GM19372 (cell line): Measurements from ENCODE around the gene CYP1B1.

Source experiments
- ATAC-seq: cut with Tn5 transposase; IDR thresholded peaks from one replicate; pipeline ENCODE4 v1.9.1; 2021; ENCODE audit warnings: mild to moderate bottlenecking, low read depth, moderate library complexity; ENCODE audit not compliant: unreplicated experiment

Gene CYP1B1

GRCh38 chr2:38076710-38077430, 919 bp upstream of the CYP1B1 start:
- ATAC-seq = peak; percentile 54

DNA sequence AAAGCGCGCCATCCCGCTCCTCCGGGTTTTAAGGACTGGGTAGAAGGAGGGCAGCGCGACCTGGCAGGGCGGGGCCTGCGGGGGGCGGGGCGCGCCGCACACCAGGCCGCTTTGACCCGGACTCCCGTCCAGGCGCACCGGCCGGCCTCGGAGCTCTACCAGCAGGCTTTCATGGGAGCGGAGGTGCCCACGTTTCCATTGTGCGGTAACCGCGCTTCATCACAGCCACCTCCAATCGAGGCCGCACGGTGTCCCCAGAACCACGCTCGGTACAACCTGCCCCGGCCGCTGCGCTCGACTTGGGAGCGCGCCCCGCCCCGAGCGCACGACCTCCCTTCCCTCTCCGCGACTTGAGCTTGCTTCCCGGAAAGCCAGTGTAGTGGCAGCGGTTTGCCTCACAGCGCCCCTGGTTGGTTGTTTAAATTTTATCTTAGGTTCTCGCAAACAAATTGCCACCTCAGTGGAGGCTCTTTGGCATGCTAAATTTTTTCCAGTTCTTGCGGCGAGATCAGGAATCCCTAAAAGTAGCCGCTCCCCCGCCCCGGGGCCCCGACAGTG, 280 bp upstream of the CYP1B1 start:
- ATAC-seq = no peak

DNA sequence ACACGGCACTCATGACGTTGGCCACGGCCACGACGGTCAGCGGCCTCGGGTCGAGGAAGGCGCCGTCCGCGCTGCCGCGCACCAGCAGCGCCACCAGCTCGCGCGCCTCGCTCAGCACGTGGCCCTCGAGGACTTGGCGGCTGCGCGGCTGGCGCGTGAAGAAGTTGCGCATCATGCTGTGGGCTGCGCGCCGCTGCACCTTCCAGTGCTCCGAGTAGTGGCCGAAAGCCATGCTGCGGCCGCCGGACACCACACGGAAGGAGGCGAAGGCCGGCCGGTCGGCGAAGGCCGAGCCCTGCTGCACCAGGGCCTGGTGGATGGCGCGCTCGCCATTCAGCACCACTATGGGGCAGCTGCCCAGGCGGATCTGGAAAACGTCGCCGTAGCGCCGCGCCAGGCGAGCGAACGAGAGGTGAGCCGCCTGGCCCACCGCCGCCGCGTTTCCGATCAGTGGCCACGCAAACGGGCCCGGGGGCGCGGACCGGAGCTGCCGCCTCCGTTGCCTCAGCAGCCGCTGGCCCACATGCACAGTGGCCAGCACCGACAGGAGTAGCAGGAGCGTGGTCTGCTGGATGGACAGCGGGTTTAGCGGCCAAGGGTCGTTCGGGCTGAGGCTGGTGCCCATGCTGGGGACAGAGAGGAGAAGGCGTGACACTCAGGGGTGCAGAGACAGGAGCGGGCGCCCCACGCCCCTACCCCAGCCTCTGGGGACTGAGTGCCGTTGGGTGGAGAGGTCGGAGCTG, 1.0 kb downstream of the CYP1B1 start:
- no peak for ATAC-seq

GRCh38 chr2:38074058-38074763, 1.7 kb downstream of the CYP1B1 start:
- ATAC-seq = no peak

- no peak for ATAC-seq
Measured at GRCh38 chr2:38073211-38074057, 2.5 kb downstream of the CYP1B1 start.

GRCh38 chr2:38070438-38070837, 5.5 kb downstream of the CYP1B1 start:
- ATAC-seq = no peak

GRCh38 chr2:38068234-38068633, 7.7 kb downstream of the CYP1B1 start:
- no peak for ATAC-seq

DNA sequence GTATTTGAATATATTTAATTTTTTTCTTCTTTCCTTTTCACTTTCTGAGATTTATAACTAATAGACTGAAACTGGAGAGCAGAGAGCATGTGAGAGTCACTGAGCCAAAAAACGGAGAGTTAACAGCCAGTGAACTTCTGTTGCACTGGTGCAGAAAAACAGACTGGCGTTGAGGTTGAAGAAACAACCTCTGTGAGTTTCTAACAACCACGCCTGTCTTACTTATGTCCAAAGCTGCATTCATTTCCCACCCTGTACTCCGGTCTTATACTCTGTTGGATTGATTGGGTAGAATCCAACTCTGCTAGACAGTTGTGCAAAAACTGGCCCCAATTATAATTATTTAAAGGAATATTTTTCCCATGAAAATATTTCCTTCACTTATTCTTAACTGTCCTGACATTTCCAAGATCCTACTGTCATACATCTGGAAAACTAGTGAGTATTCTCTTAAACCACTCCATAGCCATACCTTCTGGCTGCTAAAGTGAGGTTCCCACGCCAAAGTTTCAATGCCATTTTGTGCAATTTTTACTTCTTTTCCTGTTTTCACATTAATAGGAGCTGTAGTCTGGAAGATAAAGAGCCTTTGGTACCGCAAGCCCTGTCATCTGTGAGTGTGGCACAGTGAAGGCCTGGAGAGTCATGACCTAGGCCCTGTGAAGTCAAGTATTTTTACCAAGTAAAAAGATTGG, 9.4 kb downstream of the CYP1B1 start:
- ATAC-seq = no peak

DNA sequence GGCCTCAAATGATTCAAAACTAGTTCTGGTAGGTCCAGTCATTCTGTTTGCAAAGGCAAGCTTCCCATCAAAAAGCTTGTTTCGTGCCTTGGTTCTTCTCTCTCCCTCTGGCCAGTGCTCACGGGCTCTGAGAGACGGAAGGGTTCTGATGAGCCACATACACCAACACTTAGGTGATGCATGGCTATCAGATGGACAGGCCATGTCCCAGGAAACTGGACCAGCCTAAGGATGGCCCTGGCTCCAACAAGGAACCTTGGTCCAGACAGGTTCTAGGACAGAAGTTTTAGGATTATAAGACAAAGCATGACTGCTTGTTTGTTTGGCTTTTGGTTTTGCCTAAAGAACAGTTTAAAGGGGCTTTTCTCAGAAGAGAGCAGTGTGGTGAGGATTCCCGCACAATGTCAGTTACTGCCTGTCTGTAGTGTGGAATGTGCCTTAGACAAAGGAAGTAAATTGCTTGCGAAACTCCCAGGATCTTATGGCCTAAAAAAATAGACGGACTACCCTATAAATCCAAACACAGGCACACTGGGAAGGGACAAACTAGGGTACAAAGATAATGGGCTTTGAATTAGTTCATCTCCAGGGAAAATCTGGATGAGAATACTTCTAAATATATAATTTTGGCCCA, 10.3 kb downstream of the CYP1B1 start:
- ATAC-seq = no peak

GRCh38 chr2:38064801-38065501, 11.0 kb downstream of the CYP1B1 start:
- ATAC-seq = no peak

GRCh38 chr2:38060236-38061018, 15.5 kb downstream of the CYP1B1 start:
- no peak for ATAC-seq

DNA sequence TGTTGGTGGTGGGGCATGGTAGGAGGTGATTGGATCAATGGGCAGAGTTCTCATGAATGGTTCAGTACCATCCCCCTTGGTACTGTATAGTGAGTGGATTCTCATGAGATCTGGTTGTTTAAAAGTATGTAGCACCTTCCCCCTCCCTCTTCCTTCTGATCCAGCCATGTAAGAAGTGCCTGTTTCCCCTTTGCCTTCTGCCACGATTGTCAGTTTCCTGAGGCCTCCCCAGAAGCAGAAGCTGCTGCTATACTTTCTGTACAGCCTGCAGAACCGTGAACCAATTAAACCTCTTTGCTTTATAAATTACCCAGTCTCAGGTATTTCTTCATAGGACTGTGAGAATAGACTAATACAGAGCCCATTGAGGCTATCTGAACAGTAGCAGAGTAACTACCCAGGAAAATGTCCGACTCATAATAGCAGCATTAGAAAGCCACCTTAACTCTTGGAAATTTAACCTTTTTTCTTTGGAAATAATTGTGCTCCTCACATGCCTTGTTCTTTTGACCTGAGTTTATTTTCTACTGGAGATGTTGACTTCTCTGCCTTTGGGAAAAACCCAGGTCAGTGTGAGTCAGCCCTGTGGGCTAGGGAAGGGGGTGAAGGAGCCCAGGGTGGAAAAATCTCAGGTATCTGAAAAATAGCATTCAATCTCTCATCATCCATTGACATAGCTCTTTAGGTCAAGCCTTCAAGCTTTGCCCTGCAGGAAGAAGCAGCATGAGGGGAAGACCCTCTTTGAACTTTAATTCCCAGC, 18.1 kb downstream of the CYP1B1 start:
- no peak for ATAC-seq

GRCh38 chr2:38056216-38056615, 19.7 kb downstream of the CYP1B1 start:
- no peak for ATAC-seq

DNA sequence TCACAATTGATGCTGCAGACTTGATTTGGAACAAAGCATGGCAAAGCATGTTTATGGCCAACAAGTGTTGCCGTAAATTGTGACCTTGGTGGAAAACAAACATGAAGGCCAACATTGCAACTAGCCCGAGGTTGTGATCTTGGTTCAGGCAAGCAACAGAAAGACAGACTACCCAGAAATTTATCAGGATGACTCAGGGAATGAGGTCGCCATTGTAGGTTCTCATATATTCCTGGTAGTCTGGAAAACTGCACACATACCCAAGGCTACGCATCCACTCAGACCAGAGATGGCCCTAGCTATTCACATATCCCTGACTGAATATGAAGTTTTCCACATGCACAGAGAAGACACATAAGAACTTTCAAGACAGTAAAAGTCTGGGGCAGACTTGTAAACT, 30.1 kb downstream of the CYP1B1 start:
- ATAC-seq = no peak

DNA sequence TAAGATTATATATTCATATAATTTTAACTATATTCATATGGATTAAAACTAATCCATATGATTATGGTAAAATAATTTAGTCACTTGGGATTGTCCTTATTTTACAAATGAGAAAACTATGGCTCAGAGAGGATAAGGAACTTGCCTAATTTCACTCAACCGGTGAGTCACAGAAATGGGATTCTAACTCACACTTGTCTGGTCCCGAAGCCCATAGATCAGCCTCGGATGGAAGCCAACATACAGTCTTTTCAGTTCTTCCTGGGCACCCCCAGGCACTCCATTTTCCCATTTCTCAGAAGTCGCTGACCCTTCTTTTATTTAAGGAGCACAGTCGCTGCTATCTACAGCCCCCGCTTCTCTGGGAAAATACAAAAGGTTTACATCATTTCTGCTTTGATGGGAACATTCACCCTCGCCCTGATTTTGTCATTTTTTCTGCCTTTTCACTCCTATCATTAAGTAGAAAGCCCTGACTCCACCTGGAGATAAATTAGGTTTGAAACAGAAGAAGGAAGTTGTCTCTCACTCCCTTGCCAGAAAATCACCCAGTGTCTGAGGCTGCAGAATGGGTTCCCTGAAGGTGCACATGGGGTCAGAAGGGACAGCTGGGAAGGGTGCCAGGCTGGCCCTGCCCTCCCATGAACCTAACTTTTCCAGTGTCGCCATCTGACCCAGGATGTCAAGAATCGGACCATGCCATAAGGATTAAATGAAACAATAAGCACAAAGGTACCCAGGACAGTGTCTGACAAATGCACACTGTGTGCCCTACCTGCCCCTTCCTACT, 36.6 kb downstream of the CYP1B1 start:
- ATAC-seq = no peak

DNA sequence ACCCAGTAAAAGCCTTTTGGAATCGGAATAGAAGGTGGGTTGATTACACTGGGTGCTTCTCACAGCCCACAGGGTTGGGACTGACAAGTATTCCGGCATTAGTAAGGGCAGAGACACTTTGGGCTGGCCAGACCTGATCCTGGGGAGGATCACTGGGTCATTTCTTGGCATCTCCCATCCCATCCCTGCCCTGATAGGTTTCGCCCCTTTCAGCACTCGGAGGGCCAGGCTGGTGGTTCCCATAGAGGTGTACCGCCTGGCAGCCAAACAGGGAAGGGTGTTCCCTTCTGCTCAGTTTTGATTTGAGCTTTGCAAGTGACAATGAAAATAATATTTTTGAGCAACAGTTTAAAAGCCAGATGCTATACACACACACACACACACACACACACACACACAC, 37.3 kb downstream of the CYP1B1 start:
- ATAC-seq = no peak
